ENCODE results near the gene IPCEF1.
"Not testable (repeated sequence)": the region's sequence is repeated elsewhere in the genome, so short reads cannot be mapped to it uniquely, and the experiment has no call there.

Gene IPCEF1

DNA sequence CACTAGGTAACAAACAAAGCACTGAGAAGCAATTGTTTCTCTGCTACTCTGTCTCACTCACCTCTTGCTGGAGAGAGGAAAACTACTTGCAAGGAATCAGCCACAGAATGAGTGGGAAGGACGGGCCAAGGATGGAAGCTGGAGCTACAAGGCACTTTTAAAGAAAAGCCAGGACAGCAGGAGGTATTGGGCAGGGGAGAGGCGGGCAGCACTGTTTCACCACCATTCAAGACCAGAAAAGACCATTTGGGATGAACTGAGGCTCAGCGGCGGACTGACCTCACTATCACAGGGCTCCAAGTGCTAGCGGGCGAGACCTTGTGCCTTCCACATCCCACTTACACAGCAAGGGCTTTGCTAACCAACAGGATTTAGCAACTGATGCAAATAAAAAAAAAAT, 137.4 kb downstream of the IPCEF1 start:
- DNase-seq (ENCODE audit: low spot score) = no peak

DNA sequence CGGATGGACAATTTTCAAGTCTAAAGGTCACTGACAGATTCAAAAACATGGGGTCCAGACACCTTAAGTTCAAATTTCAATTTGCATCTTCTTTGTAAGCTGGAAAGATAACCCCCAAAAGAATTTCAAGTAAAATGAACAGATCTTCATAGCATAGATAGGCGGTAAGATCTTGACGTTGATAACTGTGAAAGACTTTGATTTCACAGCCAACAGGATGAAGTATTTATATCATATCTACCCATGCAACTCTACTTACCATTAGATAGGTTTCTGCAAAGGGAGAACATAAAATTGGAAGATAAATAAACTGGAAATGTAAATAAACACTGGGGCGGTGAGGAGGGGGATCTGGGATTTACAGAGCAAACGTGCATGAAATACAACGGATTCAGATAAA, 137.8 kb downstream of the IPCEF1 start:
- DNase-seq (ENCODE audit: low spot score) = no peak

DNA sequence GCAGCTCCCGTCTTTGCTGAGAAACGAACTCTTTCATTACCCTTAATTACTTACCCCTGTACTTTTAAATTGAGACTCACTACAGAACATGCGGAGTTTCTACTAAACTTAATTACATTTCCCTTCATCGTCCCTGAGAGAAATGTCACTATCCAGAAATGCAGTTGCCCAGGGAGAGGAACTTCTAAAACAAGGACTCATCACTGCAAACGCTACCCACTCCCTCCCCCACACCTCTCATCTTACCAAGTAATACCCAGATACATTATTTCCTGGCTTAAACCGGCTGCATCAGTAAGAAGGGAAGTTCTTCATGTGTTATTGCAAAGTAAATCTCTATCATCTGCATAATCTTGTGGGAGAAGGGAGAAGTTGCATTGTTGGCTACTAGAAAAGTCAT, 138.3 kb downstream of the IPCEF1 start:
- DNase-seq (ENCODE audit: low spot score) = no peak

- no peak for DNase-seq (ENCODE audit: low spot score)
These were observed 142.8 kb downstream of the IPCEF1 start for GRCh38 chr6:154213782-154214181.

DNA sequence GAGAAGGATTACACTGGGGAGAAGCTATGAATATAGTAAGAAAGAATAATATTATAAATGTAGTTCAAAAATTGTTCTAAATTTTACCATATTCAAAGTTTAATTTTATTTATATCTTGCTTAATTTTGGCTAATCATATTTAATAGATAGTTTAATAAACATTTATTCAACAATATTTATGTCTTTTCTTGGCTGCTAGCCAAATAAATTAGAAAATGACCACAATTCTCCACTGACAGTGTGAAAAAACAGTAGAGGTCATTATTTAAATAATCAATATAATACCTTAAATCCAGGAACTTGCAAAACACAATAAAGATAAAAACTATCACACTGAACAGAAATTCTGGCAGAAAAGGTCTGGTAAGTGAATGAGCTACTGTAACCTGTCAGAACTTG, 145.9 kb downstream of the IPCEF1 start:
- no peak for DNase-seq (ENCODE audit: low spot score)

DNA sequence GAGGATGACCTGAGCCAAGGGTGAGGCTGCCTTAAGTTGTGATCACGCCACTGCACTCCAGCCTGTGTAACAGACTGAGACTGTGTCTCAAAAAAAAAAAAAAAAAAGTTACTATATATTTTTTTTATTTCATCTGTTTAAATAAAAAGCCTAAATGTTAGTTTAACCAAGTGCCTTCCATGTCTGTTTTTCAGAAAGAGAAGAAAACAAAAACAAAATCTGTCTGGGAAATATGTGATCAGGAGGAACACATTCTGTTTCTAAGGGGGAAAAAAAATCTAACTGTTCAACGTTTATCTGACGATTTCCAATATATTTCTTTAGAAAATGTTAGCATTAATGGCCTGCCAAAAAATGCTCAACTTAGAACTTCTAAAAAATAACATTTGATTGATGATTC, 147.0 kb downstream of the IPCEF1 start:
- DNase-seq (ENCODE audit: low spot score) = no peak

- no peak for DNase-seq (ENCODE audit: low spot score)
These were observed 149.6 kb downstream of the IPCEF1 start for GRCh38 chr6:154206996-154207395.

DNA sequence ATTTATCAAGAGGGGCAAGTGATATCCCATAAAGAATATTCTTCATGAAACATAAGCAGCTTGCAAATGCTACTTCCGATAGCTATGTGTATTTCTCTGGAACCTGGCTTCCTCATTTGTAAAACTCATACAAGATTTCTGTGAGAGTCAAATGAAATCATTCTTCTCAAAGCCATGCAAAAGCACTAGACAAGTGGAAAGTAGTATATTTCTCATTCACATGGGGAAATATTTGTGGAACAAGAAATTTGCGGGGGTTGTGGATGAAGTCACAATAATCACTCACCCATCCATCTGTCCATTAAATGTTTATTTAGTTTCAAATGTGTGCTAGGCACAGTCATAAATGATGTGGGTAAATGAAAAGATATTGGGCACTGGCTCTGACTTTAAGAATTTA, 150.5 kb downstream of the IPCEF1 start:
- no peak for DNase-seq (ENCODE audit: low spot score)

- no peak for DNase-seq (ENCODE audit: low spot score)
These were observed 153.6 kb downstream of the IPCEF1 start for GRCh38 chr6:154202958-154203357.

DNA sequence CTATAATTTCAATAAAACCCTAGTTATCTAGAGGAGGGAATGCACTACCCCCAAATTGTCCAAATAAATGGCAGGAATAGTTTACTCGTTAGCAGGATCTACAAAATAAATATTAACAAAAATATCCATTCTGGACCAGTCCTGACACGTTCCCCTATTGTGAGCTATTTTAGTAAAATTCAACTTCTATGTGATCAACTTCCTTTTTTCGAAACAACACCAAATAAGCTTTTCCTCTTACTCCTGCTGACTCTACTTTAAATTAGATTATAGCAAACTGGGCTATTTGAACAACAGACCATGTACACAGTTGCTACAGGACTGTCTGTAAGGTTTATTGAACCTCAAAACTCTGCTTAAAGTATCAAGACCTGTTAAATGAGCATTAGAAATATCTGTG, 154.3 kb downstream of the IPCEF1 start:
- no peak for DNase-seq (ENCODE audit: low spot score)

- DNase-seq (ENCODE audit: low spot score) = not testable (repeated sequence)
These were observed 154.9 kb downstream of the IPCEF1 start for GRCh38 chr6:154201688-154202087.

GRCh38 chr6:154197196-154197860, 159.3 kb downstream of the IPCEF1 start:
- DNase-seq (ENCODE audit: low spot score) = peak; percentile 42

GRCh38 chr6:154196333-154196885, 160.2 kb downstream of the IPCEF1 start:
- no peak for DNase-seq (ENCODE audit: low spot score)

DNA sequence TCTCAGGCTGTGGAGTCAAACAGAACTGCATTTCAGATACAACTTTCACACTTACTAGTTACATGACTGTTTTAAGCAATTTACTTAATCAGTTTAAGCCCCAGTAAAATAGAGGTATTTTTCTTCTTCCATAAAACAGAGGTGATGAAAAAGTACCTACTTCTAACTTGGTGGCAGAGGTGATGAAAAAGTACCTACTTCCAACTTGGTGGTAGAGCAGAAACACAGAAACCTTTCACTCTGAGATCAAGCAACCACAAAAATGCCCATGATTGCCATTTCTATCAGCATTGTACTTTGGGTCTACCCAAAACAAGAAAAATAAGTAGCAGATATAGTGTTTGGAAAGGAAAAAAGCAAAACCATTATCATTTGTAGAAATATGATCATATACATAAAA, 168.9 kb downstream of the IPCEF1 start:
- no peak for DNase-seq (ENCODE audit: low spot score)

- no peak for DNase-seq (ENCODE audit: low spot score)
These were observed 169.4 kb downstream of the IPCEF1 start for GRCh38 chr6:154187203-154187602.

GRCh38 chr6:154179434-154179833, 177.2 kb downstream of the IPCEF1 start:
- no peak for DNase-seq (ENCODE audit: low spot score)

- DNase-seq (ENCODE audit: low spot score) = not testable (repeated sequence)
These were observed 184.2 kb downstream of the IPCEF1 start for GRCh38 chr6:154172393-154172792.

GRCh38 chr6:154170106-154170505, 186.5 kb downstream of the IPCEF1 start:
- DNase-seq (ENCODE audit: low spot score) = no peak

DNA sequence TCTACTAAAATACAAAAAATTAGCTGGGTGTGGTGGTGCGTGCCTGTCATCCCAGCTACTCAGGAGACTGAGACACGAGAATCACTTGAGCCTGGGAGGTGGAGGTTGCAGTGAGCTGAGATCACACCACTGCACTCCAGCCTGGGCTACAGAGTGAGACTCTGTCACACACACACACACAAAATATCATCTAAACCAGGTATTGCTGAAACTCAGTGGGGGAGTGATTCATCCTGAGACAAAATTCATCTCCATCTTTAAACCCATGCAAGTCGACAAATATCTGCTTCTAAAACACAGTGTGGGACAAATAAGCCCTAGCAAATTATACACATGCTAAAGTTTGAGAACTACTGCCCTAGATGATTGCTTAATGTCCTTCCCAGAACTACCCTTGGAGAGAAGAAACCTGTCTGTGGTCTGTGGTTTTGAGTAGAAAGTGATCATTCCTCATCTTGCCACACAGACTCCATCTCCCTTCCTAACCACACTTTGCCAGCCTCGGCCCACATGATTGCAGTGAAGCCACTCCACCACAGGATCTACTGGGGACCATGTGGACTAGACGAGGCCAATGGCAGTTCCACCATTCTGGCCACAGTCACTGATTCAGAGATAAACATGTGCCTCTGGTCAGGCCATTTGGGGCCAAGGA, 187.3 kb downstream of the IPCEF1 start:
- DNase-seq (ENCODE audit: low spot score) = no peak

GRCh38 chr6:154167126-154167525, 189.5 kb downstream of the IPCEF1 start:
- no peak for DNase-seq (ENCODE audit: low spot score)

DNA sequence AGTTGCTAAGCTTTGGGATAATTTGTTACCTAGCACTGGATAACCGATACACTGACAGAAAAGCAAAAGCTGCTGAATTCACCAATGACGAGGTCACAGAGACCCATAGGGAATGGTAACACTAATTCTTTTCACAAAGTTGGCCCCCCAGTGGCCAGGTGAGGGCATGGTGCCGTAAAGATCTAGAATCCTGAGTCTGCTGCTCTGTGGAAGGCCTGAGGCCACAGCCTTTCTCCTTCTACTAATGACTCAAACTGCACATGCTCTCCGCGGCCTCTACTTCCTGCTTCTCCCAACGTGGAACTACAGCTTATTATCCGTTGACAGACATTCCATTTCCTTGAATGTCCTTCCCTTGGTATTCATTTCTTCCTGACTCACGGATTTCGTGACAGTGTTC, 190.5 kb downstream of the IPCEF1 start:
- DNase-seq (ENCODE audit: low spot score) = no peak

DNA sequence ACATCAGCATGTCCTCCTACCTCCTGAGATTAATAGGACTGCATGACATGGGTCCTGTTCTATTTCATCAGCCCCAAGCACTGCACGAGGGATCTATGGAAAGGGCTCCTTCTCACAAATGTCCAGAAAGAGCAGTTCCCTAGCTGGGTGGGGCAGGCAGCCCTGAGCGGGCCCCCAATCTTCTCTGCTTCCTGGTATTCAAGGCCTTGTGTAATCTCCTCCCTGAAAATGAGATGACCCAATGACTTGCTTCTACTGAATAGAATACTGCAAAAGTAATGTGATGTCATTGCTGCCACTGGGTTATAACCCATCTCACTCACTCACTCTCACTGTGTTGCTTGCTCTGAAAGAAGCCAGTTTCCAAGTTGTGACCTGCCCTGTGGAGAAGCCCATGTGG, 191.1 kb downstream of the IPCEF1 start:
- DNase-seq (ENCODE audit: low spot score) = no peak

DNA sequence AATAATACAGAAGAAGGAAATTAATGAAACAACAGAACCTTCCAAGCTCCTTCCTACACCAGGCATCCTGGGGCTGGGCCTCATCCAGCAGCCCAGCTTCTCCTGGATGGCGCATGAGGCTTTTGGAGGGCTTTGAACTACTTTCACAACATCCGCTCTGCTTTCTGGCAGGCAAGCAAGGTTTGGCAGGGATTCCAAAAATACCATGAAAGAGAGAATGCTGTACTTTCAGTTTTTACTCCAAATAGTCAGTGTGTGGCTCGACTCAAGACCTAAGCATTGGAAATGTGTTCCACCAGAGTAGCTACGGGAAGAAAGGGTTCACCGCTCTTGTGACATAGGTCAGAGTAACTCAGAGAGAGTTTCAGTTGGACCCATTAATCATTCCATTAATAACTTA, 192.2 kb downstream of the IPCEF1 start:
- DNase-seq (ENCODE audit: low spot score) = no peak

GRCh38 chr6:154161689-154162088, 194.9 kb downstream of the IPCEF1 start:
- DNase-seq (ENCODE audit: low spot score) = no peak
